ENCODE results near the gene RELB. TPM values are rescaled to one million over a fixed set of nuclear protein-coding genes. Genes with fewer than 3 reads are reported as not detected.

The RELB gene
- total and polyA plus RNA-seq, 9 of the 15 experiments (the other 6 are each of a cell fraction or from before 2014, with no cell fraction given) = 0.15 to 1.1 (median 0.28) TPM; not detected in 2

GRCh38 chr19:45010306-45010705 is 9.0 kb downstream of the RELB start (continued):
- TF ChIP-seq AFF1 (IDR thresholded peaks at IDR 0.05; ENCODE audit: low read depth in 1 of 2, partially characterized antibody in 2 of 2) (peak in 1 of 2 experiments; percentile 47), ZNF184 (CRISPR knock-in tag; IDR thresholded peaks at IDR 0.05) (no peak), IRF2 (CRISPR knock-in tag; IDR thresholded peaks at IDR 0.05) (no peak), HMBOX1 (IDR thresholded peaks at IDR 0.05) (peak; percentile 67), HOMEZ (CRISPR knock-in tag; IDR thresholded peaks at IDR 0.05) (no peak), TAL1 (IDR thresholded peaks at IDR 0.05) (peak; percentile 31; the same call in 1 of the 2 replicates), FOXK2 (conservative IDR thresholded peaks at IDR 0.05 in 1 of 2, IDR thresholded peaks at IDR 0.05 in 1 of 2; ENCODE audit: low read depth in 2 of 2) (peak; percentile 42 to 56; a peak in 1 of 4 replicates)

Measured in K562 (cell line).